HG03064 (cell line): ENCODE data around the gene GRID2IP.
"Not testable (repeated sequence)": the region's sequence is repeated elsewhere in the genome, so short reads cannot be mapped to it uniquely, and the experiment has no call there.

Source experiments
- ATAC-seq: cut with Tn5 transposase; IDR thresholded peaks from one replicate; pipeline ENCODE4 v1.9.1; 2021; ENCODE audit warnings: low read depth; ENCODE audit not compliant: unreplicated experiment

Gene GRID2IP

DNA sequence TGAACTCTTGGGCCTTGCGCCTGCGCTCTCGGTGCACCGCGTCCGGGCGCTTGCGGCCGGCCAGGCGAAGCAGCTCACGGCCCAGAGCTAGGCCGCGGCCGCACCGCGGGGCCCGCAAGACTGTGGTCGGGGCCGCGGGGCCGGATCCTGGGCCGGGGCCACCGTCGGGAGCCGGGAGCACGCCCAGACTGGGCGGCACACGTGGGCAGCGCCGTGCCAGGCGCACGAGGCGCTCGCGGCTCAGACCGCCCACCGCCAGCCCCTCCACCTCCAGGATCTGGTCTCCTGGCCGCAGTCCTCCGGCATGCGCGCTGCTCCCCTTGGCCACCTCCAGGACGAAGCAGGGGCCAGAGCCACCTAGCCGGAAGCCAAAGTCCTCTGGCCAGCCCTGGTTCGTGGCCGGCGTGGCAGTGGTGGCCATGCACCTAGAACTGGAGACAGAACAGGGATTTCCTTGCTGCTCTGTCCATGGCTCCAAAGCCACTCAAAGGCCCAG, at the start of gene GRID2IP:
Gene GRID2IP (minus strand): TSS at position 446 of the 496 bp plus-strand sequence. CDS start 25 bp downstream, at position 421.
- no peak for ATAC-seq

DNA sequence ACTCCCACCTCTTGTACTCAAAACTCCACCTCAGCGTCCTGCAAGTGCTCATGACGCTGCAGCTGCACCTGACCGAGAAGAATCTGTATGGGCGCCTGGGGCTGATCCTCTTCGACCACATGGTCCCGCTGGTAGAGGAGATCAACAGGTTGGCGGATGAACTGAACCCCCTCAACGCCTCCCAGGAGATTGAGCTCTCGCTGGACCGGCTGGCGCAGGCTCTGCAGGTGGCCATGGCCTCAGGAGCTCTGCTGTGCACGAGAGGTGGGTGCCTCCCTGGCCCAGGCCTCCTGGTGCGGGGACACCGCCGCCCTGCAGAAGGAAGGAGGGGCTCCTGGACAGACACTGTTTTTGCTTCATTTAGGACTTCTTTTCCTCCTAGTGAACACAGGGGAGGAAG, 48.8 kb upstream of the GRID2IP start:
- no peak for ATAC-seq

DNA sequence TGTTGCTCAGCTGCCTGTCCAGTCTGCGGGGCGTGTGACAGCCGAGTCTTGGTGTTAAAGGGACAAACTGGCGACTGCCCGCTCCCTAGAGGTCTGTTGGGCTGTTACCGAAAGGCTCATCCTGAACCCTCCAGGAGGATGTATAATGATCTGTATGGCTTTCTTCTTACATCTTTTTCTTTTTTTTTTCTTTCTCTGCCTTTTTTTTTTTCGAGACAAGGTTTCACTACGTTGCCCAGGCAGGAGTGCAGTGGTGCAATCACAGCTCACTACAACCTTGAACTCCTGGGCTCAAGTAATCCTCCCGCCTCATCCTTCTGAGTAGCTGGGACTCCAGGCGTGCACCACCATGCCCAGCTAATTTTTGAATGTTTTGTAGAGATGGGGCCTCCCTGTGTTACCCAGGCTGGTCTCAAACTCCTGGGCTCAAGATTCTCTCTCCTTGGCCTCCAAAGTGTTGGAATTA, 39.4 kb upstream of the GRID2IP start:
- ATAC-seq: peak; percentile 15

DNA sequence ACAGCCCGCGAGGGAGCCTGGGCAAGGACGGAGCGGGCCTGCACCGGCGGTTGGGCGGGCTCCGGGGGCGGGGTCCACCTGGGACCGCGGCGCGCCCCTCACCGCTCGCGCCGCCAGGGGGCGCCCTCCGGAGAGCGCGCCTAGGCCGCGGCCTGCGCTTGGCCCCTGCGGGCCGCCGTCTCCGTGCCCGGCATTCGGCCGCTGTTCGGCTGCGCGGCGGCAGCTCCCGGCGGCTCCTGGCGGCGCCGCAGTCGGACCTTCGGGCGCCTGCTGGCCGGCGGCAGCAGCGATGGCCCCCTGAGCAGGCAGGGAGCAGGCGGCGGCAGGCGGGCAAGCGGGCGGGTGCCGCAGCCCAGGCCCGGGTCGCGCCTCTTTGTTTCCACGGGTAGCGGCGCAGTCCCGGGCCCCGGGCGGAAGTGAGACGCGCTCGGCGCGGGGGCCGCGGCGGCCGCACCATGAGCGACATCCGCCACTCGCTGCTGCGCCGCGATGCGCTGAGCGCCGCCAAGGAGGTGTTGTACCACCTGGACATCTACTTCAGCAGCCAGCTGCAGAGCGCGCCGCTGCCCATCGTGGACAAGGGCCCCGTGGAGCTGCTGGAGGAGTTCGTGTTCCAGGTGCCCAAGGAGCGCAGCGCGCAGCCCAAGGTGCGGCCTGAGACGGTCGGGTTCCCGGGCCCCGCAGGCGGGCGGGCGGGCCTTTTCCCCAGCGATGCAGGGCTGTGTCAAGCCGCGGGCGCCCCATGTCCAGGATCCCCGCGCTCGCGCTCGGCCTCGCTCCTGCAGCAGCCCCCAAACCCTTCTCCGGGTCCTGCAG, 38.8 kb upstream of the GRID2IP start, which contains the start of gene INTS15:
Gene INTS15 (plus strand): TSS at position 193 of the 816 bp plus-strand sequence. CDS start 263 bp downstream, at position 456.
- peak; percentile 84 for ATAC-seq

DNA sequence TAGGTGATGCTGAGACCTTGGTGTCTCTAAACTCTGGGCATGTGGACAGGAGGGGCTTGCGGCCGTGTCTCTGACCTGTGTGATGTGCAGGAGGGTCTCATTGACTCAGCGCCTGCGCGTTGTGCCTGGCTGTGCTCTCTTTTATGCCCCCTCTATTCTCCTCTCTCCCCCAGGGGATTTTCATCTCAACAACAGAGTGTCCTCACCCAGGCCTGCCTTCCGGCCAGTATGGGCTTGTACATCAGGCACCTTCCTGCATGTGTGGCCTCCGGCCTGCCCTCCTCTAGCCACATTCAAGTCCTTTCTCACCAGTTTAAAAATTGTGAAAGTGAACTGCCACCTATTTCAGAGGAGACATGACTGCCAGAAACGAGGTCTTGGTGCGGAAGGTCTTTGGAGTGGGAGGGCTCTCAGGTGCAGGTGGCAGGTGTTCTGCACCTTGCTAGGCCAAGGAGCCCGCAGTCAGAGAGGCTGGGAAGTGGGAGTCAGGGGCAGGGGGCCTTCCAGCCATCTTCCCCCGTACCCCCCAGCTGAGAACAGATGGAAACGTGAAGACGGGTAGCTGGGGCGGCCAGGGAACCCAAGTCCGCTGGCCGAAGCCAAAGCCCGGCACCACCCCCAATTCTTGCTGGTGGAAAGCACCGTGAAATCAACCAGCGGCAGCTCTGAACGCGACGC, 38.0 kb upstream of the GRID2IP start:
- ATAC-seq: no peak

DNA sequence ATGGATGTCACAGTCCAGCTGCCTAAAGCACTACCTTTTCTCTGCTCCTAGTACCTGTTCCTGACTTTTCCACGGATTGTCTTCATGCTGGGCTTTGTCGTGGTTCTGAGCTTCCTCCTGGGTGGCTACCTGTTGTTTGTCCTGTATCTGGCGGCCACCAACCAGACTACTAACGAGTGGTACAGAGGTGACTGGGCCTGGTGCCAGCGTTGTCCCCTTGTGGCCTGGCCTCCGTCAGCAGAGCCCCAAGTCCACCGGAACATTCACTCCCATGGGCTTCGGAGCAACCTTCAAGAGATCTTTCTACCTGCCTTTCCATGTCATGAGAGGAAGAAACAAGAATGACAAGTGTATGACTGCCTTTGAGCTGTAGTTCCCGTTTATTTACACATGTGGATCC, 37.3 kb upstream of the GRID2IP start:
- ATAC-seq: no peak

DNA sequence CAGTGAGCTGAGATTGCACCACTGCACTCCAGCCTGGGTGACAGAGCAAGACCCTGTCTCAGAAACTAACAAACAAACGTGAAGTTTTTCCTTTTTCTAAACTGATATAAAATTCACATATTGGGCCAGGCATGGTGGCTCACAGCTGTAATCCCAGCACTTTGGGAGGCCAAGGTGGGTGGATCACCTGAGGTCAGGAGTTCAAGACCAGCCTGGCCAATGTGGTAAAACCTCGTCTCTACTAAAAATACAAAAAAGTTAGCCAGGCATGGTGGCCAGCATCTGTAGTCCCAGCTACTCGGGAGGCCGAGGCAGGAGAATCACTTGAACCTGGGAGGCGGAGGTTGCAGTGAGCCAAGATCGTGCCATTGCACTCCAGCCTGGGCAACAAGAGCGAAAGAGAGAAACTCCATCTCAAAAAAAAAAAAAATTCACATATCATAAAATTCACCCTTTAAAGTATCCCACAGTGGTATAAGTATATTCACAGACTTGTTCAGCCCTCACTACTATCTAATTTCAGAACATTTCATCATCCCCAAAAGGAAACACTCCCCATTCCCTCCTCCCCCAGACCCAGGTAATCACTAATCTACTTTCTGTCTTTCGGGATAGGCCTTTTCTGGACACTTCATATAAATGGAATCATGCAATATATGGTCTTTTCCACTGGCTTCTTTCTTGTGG, 34.6 kb upstream of the GRID2IP start:
- not testable (repeated sequence) for ATAC-seq

DNA sequence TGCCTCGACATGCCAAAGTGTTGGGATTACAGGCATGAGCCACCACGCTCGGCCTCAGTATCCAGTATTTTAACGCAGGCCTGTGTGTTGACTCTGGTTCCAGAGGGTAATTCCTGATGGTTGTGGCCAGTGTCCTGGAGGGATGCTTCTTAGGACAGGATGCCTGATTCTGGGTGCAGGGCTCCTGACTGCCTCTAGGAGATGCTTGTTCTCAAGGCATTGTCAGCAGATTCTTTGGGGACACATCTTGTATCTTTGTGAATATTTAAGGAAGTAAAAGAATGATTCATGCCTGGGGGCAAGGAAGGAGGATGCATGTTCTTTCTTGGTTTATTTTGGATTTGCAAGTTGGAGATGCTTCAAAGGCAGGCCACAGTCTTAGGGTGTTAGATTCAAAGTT, 28.2 kb upstream of the GRID2IP start:
- no peak for ATAC-seq

DNA sequence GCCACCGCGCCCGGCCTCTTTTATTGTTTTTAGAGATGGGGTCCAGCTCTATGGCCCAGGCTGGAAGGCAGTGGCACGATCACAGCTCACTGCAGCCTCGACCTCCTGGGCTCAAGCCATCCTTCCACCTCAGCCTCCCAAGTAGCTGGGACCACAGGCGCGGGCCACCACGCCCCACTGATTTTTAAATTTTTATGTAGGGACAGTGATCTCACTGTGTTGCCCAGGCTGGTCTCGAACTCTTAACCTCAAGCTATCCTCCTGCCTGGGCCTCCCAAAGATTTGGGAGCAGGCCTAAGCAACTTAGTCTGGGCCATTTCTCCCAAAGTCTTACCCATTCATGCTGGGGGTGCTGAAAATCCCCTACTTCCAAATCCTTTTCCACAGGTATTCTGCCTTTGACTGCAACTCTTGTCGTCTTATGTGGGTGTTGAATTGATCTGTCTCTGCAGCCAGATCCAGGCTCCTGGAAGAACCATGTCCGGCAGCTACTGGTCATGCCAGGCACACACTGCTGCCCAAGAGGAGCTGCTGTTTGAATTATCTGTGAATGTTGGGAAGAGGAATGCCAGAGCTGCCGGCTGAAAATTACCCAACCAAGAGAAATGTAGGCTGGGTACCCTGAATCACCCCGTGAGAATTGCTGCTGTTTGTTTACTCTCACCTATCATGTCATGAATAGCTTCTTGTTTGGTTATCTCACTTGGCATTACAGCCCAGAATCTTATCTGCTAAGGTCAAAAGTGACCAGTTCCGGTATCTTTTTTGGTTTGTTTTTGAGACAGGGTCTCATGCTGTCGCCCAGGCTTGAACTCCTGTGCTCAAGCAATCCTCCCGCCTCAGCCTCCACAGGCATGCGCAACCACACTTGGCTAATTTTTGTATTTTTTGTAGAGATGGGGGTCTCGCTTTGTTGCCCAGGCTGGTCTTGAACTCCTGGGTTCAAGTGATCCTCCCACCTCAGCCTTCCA, 27.1 kb upstream of the GRID2IP start:
- ATAC-seq: no peak

DNA sequence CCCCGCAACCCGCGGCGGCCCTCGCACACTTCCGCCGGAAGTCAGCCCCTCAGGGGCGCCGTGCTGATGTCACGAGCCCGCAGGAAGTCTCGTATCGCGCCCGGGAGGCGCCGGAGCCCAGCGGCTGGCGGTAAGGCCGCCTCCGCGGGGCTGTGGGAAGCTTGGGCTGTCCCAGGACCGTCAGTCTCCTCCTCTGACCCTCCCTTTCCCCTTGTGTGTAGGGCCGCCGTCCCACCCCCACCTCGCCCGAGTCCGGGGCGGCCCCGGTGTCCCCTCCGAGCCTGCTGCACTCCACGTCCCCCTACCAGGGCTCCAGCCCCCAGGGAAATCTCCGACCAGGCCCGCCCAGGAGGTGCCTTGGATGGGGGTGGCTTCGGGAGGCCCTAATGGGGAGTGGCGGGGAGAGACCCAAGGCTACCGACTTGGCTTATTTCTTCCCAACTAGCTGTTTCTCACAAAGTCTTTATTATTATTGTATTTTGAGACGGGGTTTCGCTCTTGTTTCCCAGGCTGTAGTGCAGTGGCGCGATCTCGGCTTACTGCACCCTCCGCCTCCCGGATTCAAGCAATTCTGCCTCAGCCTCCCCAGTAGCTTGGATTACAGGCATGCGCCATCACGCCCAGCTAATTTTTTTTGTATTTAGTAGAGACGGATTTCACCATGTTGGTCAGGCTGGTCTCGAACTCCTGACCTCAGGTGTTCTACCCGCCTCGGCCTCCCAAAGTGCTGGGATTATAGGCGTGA, 26.3 kb upstream of the GRID2IP start, which contains the start of gene ZDHHC4:
Gene ZDHHC4 (plus strand): TSS at position 86 of the 745 bp plus-strand sequence. CDS start 3,108 bp downstream, outside the sequence.
- ATAC-seq: peak; percentile 99

DNA sequence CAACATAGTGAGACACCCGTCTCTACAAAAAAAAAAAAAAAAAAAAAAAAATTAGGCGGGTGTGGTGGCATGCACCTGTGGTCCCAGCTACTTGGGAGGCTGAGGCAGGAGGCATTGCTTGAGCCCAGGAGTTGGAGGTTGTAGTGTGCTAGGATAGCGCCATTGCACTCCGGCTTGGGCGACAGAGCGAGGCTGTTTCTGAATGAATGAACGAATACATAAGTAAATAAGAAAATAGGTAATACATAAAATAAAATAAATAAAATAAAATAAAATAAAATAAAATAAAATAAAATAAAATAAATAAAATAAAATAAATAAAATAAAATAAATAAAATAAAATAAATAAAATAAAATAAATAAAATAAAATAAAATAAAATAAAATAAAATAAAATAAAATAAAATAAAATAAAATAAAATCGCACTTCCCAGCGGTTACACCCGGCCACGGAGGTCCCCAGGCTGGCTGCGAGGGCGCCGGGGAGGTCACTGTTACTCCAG, 25.7 kb upstream of the GRID2IP start:
- ATAC-seq: not testable (repeated sequence)

DNA sequence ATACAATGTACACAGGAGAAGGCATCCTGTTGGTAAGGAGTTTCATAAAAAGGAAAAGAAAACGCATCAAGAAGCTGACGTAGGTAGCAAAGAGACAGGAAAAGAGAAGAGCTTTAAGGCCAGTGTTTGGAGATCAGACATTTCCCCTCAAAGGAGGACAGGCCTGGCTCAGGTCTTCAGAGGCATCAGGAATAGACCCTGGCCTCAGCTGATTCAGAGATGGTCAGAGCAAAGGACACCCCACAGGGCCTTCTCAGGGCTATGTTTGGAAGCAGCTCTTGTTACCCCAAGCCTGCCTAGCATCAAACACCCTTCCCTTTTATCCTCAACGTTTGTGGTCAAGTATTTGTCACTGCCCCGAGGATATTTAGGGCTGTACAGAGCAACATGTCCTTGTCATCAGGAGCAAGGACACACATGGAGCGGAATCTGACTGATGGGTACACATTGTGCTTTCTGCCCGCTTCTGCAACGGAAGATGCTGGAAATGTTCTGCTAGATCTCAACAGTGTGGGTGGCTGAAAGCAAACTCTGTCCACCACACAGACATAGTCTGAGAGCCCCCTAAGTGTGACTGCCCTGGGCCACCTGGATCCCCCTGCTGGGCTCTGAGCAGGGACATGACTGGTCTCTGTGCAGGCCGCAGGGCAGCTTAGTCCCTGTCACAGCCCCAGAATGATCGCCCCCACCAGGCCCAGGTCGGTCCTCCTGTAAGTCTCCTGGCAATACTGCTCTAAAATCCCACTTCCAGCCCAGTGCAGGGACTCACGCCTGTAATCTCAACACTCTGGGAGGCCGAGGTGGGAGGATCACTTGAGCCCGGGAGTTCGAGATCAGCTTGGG, 25.0 kb upstream of the GRID2IP start:
- no peak for ATAC-seq

DNA sequence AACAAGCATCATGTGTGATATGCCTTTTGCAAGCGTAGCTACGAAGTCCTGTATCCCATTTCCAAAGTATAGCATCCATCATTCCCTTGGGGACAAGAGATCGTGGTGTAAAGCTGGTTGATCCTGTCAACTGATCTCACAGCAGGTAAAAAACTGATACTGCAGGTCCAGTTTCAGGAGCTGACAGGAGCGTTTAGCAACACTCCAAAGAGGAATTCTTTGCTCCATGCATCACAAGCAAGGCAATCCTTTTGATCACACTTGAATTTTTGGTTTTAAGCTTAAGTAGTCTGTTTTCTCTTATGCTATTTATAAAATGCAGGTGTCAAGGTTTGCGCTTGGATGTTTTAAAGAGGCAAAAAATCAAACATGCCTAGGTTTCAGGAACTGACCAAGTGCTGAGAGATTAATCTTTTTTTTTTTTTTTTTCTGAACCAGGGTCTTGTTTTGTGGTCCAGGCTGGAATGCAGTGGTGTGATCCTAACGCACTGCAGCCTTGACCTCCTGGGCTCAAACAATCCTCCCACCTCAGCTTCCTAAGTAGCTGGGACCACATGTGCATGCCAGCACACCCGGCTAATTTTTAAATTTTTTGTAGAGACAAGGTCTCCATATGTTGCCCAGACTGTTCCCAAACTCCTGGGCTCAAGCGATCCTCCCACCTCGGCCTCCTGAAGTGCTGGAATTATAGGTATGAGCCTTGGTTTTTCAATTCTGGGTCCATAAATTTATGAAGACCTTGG, 24.2 kb upstream of the GRID2IP start:
- ATAC-seq: no peak

DNA sequence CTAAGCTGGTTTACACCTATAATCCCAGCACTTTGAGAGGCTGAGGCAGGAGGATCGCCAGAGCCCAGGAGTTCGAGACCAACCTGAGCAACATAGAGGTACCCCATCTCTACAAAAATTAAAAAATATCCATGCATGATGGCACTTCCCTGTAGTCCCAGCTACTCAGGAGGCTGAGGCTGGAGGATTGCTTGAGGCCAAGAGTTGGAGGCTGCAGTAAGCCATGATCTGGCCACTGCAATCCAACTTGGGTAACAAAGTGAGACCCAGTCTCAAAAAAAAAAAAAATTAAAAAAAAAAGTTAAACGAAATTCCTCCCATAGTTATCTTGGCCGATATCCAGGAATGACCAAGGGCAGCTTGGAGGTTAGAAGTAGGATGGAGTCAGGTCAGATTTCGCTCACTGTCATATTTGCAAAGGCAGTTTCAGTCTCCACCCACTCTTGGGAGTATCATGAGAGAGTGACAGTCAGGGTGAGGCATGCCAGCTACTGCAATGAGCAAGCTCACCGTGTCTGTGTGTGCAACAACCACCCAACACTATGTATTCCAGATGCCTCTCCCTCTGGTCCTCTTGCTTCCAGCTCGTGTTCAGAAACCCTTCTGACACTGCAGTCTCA, 20.0 kb upstream of the GRID2IP start:
- ATAC-seq: no peak

DNA sequence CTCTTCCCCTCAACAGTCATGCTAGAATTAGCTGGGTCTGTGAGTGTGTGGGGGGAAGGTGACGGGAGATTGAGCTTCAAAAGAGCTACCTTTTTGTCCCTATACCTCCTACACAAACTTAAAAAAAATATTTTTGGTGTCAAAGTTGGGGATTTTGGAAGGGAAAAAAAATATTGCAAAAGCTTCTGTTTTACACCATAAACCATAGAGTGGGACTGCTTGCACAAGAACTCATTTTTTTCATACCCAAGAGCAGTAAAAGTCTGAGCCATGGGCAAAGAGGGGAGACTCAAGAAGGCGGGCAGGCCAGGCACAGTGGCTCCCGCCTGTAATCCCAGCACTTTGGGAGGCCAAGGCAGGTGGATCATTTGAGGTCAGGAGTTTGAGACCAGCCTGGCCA, 16.6 kb upstream of the GRID2IP start:
- no peak for ATAC-seq

DNA sequence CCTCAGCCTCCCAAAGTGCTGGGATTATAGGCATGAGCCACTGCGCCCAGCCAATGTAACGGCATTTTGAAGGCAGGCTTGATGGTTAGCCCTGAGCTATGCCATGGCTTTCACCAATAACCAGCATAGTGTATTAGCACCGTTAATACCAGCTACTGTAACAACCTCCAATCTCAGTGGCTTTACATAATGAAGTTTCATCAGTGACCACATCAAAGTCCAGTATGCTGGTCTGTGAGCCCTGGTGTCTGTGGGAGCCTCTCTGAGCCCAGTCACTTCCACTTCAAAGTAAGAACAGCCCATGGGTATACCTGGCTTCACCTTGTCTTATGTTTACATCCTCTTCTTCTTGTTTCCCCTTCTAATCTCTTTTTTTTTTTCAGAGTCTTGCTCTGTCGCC, 14.4 kb upstream of the GRID2IP start:
- ATAC-seq: no peak
